Measurements from ENCODE around the gene FCGBP.
"Not testable (repeated sequence)": the region's sequence is repeated elsewhere in the genome, so short reads cannot be mapped to it uniquely, and the experiment has no call there.

Gene FCGBP

DNA sequence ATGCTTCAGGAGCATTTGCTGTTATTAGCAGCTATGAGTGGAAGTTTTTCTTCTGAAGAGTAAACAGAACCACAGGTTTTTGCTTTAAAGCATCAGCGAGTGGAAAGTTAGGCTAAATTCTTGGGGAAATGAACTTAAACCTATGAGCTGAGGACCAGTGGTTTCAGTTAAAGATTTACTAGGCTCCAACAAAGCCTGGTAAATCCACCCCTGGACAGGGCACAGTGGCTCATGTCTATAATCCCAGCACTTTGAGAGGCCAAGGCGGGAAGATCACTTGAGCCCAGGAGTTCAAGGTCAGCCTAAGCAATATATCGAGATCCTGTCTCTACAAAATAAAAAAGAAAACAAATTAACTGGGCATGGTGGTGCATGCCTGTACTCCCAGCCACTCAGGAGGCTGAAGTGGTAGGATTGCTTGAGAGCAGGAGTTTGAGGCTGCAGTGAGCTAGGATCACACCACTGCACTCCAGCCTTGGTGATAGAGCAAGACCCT, 46.9 kb downstream of the FCGBP start:
- DNase-seq: not testable (repeated sequence)

DNA sequence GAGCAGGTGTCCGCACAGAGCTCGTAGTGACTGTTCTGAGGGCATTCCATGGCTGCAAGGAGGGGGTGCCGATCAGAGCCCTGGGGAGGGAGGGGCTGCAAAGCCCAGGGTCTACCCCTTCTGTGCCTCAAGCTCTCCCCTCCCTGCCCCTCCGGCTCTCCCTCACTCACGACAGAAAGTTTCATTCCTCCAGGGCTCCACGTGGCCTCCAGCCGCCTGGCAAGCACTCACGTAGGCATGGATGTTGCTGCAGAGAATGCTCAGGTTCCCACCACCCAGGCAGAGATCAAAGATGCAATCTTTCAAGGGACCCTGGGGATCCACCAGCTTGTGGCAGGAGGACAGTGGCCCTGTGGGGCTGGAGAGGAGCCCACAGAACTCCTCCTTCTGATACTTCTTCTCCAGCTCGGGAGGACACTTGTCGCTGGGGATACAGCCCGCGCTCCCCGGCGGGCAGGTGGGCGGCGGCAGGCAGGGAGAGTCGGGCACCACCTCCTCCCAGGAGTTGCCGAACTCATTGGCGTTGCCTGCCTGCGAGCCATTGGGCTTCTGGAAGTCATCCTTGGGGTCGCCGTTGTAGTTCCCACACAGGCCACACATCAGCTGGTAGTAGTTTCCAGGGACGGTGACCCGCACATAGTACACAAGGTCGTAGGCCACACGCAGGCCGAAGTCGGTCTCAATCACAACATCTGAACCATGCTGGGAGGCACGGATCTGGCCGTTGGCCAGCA, 48.4 kb downstream of the FCGBP start:
- DNase-seq: not testable (repeated sequence)

DNA sequence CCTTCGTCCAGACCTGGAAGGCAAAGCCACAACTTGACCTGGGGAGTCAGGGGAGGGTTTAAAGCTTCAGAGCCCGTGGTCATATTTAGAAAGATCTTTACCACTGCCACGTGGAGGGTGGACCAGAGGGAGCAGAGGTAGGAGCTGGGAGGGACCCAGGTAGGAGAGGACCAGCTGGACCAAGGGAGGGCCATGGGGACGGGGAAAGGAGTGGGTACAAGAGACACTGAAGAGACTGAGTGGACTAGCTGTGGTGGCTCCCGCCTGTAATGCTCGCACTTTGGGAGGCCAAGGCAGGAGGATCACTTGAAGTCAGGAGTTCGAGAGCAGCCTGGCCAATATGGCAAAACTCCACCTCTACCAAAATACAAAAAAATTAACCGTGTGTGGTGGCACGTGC, 49.7 kb downstream of the FCGBP start:
- not testable (repeated sequence) for DNase-seq

Measured in activated T-cell treated with anti-CD3 and anti-CD28 coated beads, Interleukin-2, amount 50 U/mL, for 1 hour (primary cell).